ENCODE results near the gene TMEM115. TPM values are rescaled to one million over a fixed set of nuclear protein-coding genes. Genes with fewer than 3 reads are reported as not detected.

Gene TMEM115
- total and polyA plus RNA-seq, 9 of the 15 experiments (the other 6 are each of a cell fraction or from before 2014, with no cell fraction given), result 1.6 to 26.9 (median 14.1) TPM

DNA sequence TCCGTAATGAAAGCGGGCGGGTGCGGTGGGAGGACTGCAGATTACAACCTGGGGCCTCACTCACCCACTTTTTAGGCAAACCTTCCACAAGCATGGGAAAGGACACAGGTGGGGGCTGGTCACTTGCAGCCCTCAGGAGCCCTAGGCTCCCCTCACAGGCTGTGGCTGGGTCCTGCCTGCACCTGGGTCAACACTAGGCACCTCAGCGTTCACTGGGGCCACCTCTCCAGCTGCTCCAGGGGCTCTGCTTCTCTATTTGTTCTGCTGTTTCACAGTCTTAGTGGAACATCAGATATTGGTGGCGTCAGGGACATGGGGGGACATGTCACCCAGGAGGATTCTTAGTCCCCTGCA is 30.1 kb upstream of the TMEM115 start:
- ChIA-PET POLR2A (no interaction called here), CTCF (ENCODE audit: low intra/inter-chr PET ratio) (interaction anchor here (1.6 kb wide), 1 partner anchor 13 kb away, joined by 4 read pairs; no protein-coding TSS in a partner anchor)
- Histone ChIP-seq H3K4me1 (replicated peaks in 1 of 2; ENCODE audit: control insufficient read depth in 2 of 2, insufficient read depth in 2 of 2, low read length in 2 of 2) (peaks cover 4 to 40% of the 10 kb centered on the region in 2 experiments; a peak in 2 of 5 replicates), H3K4me2 (ENCODE audit: insufficient read depth, low read length) (no peak overlapping the region), H2AFZ (ENCODE audit: low read depth, low read length) (no peak overlapping the region), H3K27me3 (ENCODE audit: control insufficient read depth in 2 of 2, insufficient read depth in 2 of 2, low read length in 2 of 2) (peaks cover 0 to 29% of the 10 kb centered on the region in 2 experiments; a peak in 4 of 5 replicates), H3K9me3 (replicated peaks; ENCODE audit: control insufficient read depth, insufficient read depth, low read depth, low read length) (no peaks in the 10 kb centered on the region), H3K9ac (ENCODE audit: insufficient read depth in 1 of 2, low read depth in 2 of 2, low read length in 2 of 2) (no peak overlapping the region), H3K4me3 (no peak overlapping the region), H3K79me2 (ENCODE audit: control insufficient read depth, insufficient read depth, low read length) (no peaks in the 10 kb centered on the region), H4K20me1 (replicated peaks; ENCODE audit: control insufficient read depth, insufficient read depth, low read length) (no peaks in the 10 kb centered on the region), H3K36me3 (ENCODE audit: control insufficient read depth, insufficient read depth, low read length) (no peaks in the 10 kb centered on the region), H3K27ac (ENCODE audit: extremely low read depth, low read depth, low read length) (no peak overlapping the region), H3K9me1 (ENCODE audit: control insufficient read depth, insufficient read depth, low read length) (no peaks in the 10 kb centered on the region)
- 27% methylated on average over 6 of the region's 6 CpGs for WGBS (ENCODE audit: insufficient coverage, low coverage, missing lambda C conversion rate)
- DNase-seq (ENCODE audit: extremely low read depth in 1 of 4, low spot score in 3 of 4) (no peak), FAIRE-seq (no peak), ATAC-seq (no peak)
- in situ Hi-C loops (cut with MboI) (no loop called here), intact Hi-C loops (cut with micrococcal nuclease) (no loop called here)
- BruUV-seq (replicated peaks), result no TSS peak
- TF ChIP-seq KLF16 (IDR thresholded peaks at IDR 0.05), result no peak
- TF ChIP-seq ELF1 (tag; IDR thresholded peaks at IDR 0.05), result no peak
- TF ChIP-seq HNRNPUL1 (IDR thresholded peaks at IDR 0.05; ENCODE audit: low read length), result no peak
- no peak for TF ChIP-seq MBD2 (IDR thresholded peaks at IDR 0.05; ENCODE audit: borderline replicate concordance, low read depth)
- no peak for TF ChIP-seq PHF8 (IDR thresholded peaks at IDR 0.05; ENCODE audit: borderline replicate concordance, low read length)
- no peak for TF ChIP-seq ZNF175 (CRISPR knock-in tag; IDR thresholded peaks at IDR 0.05; ENCODE audit: low read depth)
- no peak for TF ChIP-seq ATF3 (IDR thresholded peaks at IDR 0.05)
- no peak for TF ChIP-seq ATF3 (CRISPR knock-in tag; conservative IDR thresholded peaks at IDR 0.05)
- TF ChIP-seq TSHZ1 (CRISPR knock-in tag; IDR thresholded peaks at IDR 0.05), result no peak
- no peak for TF ChIP-seq FOXK1 (CRISPR knock-in tag; IDR thresholded peaks at IDR 0.05; ENCODE audit: borderline replicate concordance)
- TF ChIP-seq, protein P1, sequence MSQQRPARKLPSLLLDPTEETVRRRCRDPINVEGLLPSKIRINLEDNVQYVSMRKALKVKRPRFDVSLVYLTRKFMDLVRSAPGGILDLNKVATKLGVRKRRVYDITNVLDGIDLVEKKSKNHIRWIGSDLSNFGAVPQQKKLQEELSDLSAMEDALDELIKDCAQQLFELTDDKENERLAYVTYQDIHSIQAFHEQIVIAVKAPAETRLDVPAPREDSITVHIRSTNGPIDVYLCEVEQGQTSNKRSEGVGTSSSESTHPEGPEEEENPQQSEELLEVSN (IDR thresholded peaks at IDR 0.05; ENCODE audit: borderline replicate concordance in 1 of 2, extremely low read depth in 1 of 2, insufficient read depth in 1 of 2, insufficient read length in 1 of 2, low read depth in 1 of 2, low read length in 1 of 2, poor library complexity in 1 of 2, severe bottlenecking in 1 of 2), result no peak
- no peak for TF ChIP-seq RBM39 (optimal IDR thresholded peaks at IDR 0.05; ENCODE audit: low read depth, low read length)
- no peak for TF ChIP-seq CBX8 (IDR thresholded peaks at IDR 0.05; ENCODE audit: borderline replicate concordance, extremely low read depth, low read depth, low read length, poor library complexity, severe bottlenecking)
- TF ChIP-seq EZH2 (IDR thresholded peaks at IDR 0.05; ENCODE audit: borderline replicate concordance, low read depth, low read length), result no peak
- TF ChIP-seq FOXP1 (CRISPR knock-in tag; IDR thresholded peaks at IDR 0.05), result no peak
- no peak for TF ChIP-seq ZFP1 (CRISPR knock-in tag; IDR thresholded peaks at IDR 0.05)
- no peak for TF ChIP-seq ARHGAP35 (IDR thresholded peaks at IDR 0.05; ENCODE audit: partially characterized antibody)
- no peak for TF ChIP-seq PHF20 (IDR thresholded peaks at IDR 0.05; ENCODE audit: partially characterized antibody)
- TF ChIP-seq GABPB1 (CRISPR knock-in tag; IDR thresholded peaks at IDR 0.05), result no peak
